GM23248 (cell line): ENCODE measurements around the gene PPM1L. TPM values are rescaled to one million over a fixed set of nuclear protein-coding genes. Genes with fewer than 3 reads are reported as not detected.

Experiments used
- DNase-seq: peaks from one replicate; pipeline ENCODE4 v3.0.0-alpha.2; 2015
- H2AFZ ChIP-seq: fragments of 200-600 bp; sonication (generic); 2 replicates; pipeline ENCODE4 v1.6.1; 2016; ENCODE audit warnings: antibody characterized with exemption
- H3F3A ChIP-seq: fragments of 200-600 bp; sonication (generic); 2 replicates; pipeline ENCODE4 v1.6.1; 2016; ENCODE audit warnings: mild to moderate bottlenecking, antibody characterized with exemption, mixed run types; ENCODE audit not compliant: insufficient read depth
- H3K27ac ChIP-seq: fragments of 200-600 bp; sonication (generic); 2 replicates; pipeline ENCODE4 v1.5.1; 2016; ENCODE audit warnings: mild to moderate bottlenecking
- H3K27me3 ChIP-seq: fragments of 200-600 bp; sonication (generic); replicated peaks from 2 replicates; pipeline ENCODE4 v1.6.1; 2016; ENCODE audit warnings: mild to moderate bottlenecking; ENCODE audit not compliant: insufficient read depth
- H3K36me3 ChIP-seq: fragments of 200-600 bp; sonication (generic); 2 replicates; pipeline ENCODE4 v1.6.1; 2016; ENCODE audit warnings: low read depth, mild to moderate bottlenecking
- H3K4me1 ChIP-seq: fragments of 200-600 bp; sonication (generic); 2 replicates; pipeline ENCODE4 v1.6.1; 2016; ENCODE audit warnings: mild to moderate bottlenecking; ENCODE audit not compliant: insufficient read depth
- H3K4me2 ChIP-seq: fragments of 200-600 bp; sonication (generic); one replicate; pipeline ENCODE4 v1.6.1; 2016; ENCODE audit warnings: mild to moderate bottlenecking; ENCODE audit not compliant: unreplicated experiment
- H3K4me3 ChIP-seq: fragments of 200-600 bp; sonication (generic); 2 replicates; pipeline ENCODE4 v1.5.1; 2016; ENCODE audit warnings: mild to moderate bottlenecking
- H3K79me2 ChIP-seq: fragments of 200-600 bp; sonication (generic); 2 replicates; pipeline ENCODE4 v1.6.1; 2016; ENCODE audit warnings: mild to moderate bottlenecking; ENCODE audit not compliant: insufficient read depth
- H3K9ac ChIP-seq: fragments of 200-600 bp; sonication (generic); 2 replicates; pipeline ENCODE4 v1.6.1; 2016; ENCODE audit warnings: mild to moderate bottlenecking
- H3K9me2 ChIP-seq: fragments of 200-600 bp; sonication (generic); 2 replicates; pipeline ENCODE4 v1.6.1; 2016; ENCODE audit warnings: mixed run types, mild to moderate bottlenecking, moderate library complexity; ENCODE audit not compliant: insufficient read depth
- H3K9me3 ChIP-seq: fragments of 200-600 bp; sonication (generic); one replicate; pipeline ENCODE4 v1.6.1; 2017; ENCODE audit warnings: low read depth
- H4K20me1 ChIP-seq: fragments of 200-600 bp; sonication (generic); 2 replicates; pipeline ENCODE4 v1.6.0; 2016; ENCODE audit not compliant: insufficient read depth
- EZH2 ChIP-seq: fragments of 200-600 bp; sonication (generic); IDR thresholded peaks from 2 replicates; pipeline ENCODE4 v1.6.1; 2018; ENCODE audit warnings: antibody characterized with exemption, mild to moderate bottlenecking; ENCODE audit not compliant: insufficient read depth, poor library complexity, severe bottlenecking
- EZH2phosphoT487 ChIP-seq: fragments of 200-600 bp; sonication (generic); IDR thresholded peaks from 2 replicates; pipeline ENCODE4 v1.6.1; 2018; ENCODE audit warnings: antibody characterized with exemption, moderate library complexity, mild to moderate bottlenecking, low read depth; ENCODE audit not compliant: insufficient read depth
- WGBS, 2 experiments: methylation state at CpG; one replicate each; pipeline ENCODE4 v1.1.6; 2015 to 2017; ENCODE audit warnings: low lambda C conversion rate in 2 of 2, low coverage in 1 of 2; ENCODE audit errors: missing lambda C conversion rate in 2 of 2; 5-methylcytosine and 5-hydroxymethylcytosine counted together
- in situ Hi-C: fragments of 300-500 bp; cut with MboI; formaldehyde crosslinking; loops from 2 replicates; pipeline ENCODE4 v1.15.0; 2020
- polyA plus RNA-seq: library from polyadenylated mRNA; unstranded; fragments of >200 nt; fragmentation: Nextera tagmentation; extraction: Ambion mirVana; gene quantifications from 2 replicates; pipeline ENCODE4 v1.2.1, GENCODE V29; 2016
- total RNA-seq: library from RNA; depleted of rRNA; stranded (reverse); fragments of >200 nt; shearing (Covaris generic); gene quantifications from 2 replicates; pipeline ENCODE4 v1.2.3, GENCODE V29; 2014

PPM1L gene
- total and polyA plus RNA-seq, 2 experiments from 2014 or later = under 0.01 to 0.26 TPM

- Histone ChIP-seq H2AFZ (no peak overlapping the region), H3K36me3 (no peaks in the 10 kb centered on the region), H3F3A (no peaks in the 10 kb centered on the region), H3K4me2 (no peak overlapping the region), H4K20me1 (no peaks in the 10 kb centered on the region), H3K27me3 (no peaks in the 10 kb centered on the region), H3K9me3 (no peaks in the 10 kb centered on the region), H3K27ac (no peak overlapping the region), H3K4me3 (no peak overlapping the region), H3K79me2 (no peaks in the 10 kb centered on the region), H3K9me2 (no peaks in the 10 kb centered on the region), H3K9ac (no peak overlapping the region), H3K4me1 (no peaks in the 10 kb centered on the region)
- in situ Hi-C loops = no loop called here
- 84 to 87% methylated on average over 4 of the region's 4 CpGs for WGBS, 2 experiments
- no peak for DNase-seq
- TF ChIP-seq EZH2 (no peak), EZH2phosphoT487 (no peak)
Observed at GRCh38 chr3:160886421-160886820, 130.4 kb downstream of the PPM1L start.

DNA sequence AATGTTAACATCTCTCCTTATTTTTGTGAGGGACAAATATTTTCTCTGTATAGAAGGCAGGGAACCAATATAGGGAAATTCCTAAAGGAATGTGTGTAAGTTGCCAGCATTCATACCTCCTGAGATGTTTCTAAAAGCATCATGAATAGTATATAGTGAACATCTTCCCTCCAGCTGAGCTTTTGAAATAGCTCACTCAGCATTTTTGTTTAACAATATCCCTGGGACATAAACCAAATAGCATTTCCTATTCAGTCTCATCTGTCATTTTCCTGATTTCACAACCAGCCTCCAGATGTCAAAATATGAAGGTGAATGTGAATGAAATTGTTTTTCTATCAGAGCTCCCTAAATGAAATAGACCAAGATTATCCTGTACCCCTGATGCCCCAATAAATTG, 137.2 kb downstream of the PPM1L start:
- in situ Hi-C loops = no loop called here
- no peaks in the 10 kb centered on the region for H3F3A ChIP-seq
- H3K27me3 ChIP-seq = no peaks in the 10 kb centered on the region

DNA sequence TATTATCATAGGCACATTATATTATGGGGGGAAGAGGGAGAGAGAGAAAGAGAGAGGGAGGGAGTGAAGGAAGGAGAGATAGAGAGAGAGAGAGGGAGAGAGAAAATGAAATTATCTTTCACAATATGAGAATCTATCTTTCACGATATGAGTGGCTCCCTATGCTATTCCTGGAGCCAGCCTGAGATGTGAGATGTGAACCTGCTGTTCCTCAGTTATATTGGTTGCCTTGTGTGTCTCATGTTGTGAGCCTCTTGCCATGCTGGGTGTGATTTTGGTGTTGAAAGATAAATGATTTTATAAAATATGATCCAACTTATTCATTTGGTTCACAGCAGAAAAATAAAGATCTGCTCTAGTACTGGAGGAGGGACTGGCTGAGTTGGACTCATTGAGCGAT, 148.7 kb downstream of the PPM1L start:
- Histone ChIP-seq H3K9ac (no peak overlapping the region), H3F3A (no peaks in the 10 kb centered on the region), H3K79me2 (no peaks in the 10 kb centered on the region), H2AFZ (no peak overlapping the region), H3K4me3 (no peak overlapping the region), H3K9me3 (no peaks in the 10 kb centered on the region), H3K4me1 (no peaks in the 10 kb centered on the region), H3K4me2 (no peak overlapping the region), H4K20me1 (no peaks in the 10 kb centered on the region), H3K27ac (no peak overlapping the region), H3K27me3 (no peaks in the 10 kb centered on the region), H3K36me3 (no peaks in the 10 kb centered on the region), H3K9me2 (no peaks in the 10 kb centered on the region)
- no peak for TF ChIP-seq EZH2phosphoT487
- no peak for TF ChIP-seq EZH2
- in situ Hi-C loops = no loop called here
- WGBS, 2 experiments = 41 to 42% methylated on average over 2 of the region's 2 CpGs
- no peak for DNase-seq

More for the DNA sequence above, 137.2 kb downstream of the PPM1L start:
- no peaks in the 10 kb centered on the region for H3K9me3 ChIP-seq
- H3K4me2 ChIP-seq = no peak overlapping the region
- H3K4me3 ChIP-seq = no peak overlapping the region
- H3K9me2 ChIP-seq = no peaks in the 10 kb centered on the region
- no peaks in the 10 kb centered on the region for H3K79me2 ChIP-seq
- H3K9ac ChIP-seq = no peak overlapping the region
- H3K4me1 ChIP-seq = no peaks in the 10 kb centered on the region
- no peaks in the 10 kb centered on the region for H4K20me1 ChIP-seq
- DNase-seq = no peak
- no peak overlapping the region for H3K27ac ChIP-seq
- H2AFZ ChIP-seq = no peak overlapping the region
- TF ChIP-seq EZH2phosphoT487 = no peak
- TF ChIP-seq EZH2 = no peak
- no peaks in the 10 kb centered on the region for H3K36me3 ChIP-seq

GRCh38 chr3:160906646-160907045, 150.6 kb downstream of the PPM1L start:
- Histone ChIP-seq H3F3A (no peaks in the 10 kb centered on the region), H3K27me3 (no peaks in the 10 kb centered on the region), H3K4me3 (no peak overlapping the region), H3K27ac (no peak overlapping the region), H3K36me3 (no peaks in the 10 kb centered on the region), H3K9me2 (no peaks in the 10 kb centered on the region), H3K79me2 (no peaks in the 10 kb centered on the region), H3K4me1 (no peaks in the 10 kb centered on the region), H3K4me2 (no peak overlapping the region), H3K9me3 (no peaks in the 10 kb centered on the region), H3K9ac (no peak overlapping the region), H4K20me1 (no peaks in the 10 kb centered on the region), H2AFZ (no peak overlapping the region)
- no peak for TF ChIP-seq EZH2
- no peak for TF ChIP-seq EZH2phosphoT487
- no peak for DNase-seq
- in situ Hi-C loops = no loop called here

DNA sequence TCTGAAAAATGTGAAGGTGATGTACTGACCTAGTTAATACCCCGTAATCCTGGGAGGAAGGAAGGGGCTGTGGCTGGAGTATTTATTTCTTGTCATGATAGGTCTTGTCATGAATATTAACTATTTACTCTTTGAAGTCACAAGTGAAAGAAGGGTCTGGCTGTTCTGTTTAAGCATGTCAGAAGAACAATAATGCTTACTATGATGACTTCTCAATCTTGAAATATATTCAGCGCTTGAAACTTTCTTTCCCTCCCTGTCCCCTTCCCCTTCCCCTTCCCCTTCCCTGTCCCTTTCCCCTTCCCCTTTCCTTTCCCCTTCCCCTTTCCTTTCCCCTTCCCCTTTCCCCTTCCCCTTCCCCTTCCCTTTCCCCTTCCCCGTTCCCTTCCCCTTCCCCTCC, 153.9 kb downstream of the PPM1L start:
- no peaks in the 10 kb centered on the region for H3K79me2 ChIP-seq
- no peaks in the 10 kb centered on the region for H3K4me1 ChIP-seq
- no peak overlapping the region for H2AFZ ChIP-seq
- H3K9ac ChIP-seq = no peak overlapping the region
- in situ Hi-C loops = no loop called here
- H3K4me3 ChIP-seq = no peak overlapping the region
- H3K4me2 ChIP-seq = no peak overlapping the region
- no peak overlapping the region for H3K27ac ChIP-seq
- WGBS, 2 experiments = 11 to 47% methylated on average over 2 to 3 of the region's 3 CpGs
- no peaks in the 10 kb centered on the region for H3K36me3 ChIP-seq
- H3K9me2 ChIP-seq = no peaks in the 10 kb centered on the region
- no peaks in the 10 kb centered on the region for H3K9me3 ChIP-seq
- TF ChIP-seq EZH2 = no peak
- no peak for TF ChIP-seq EZH2phosphoT487
- no peaks in the 10 kb centered on the region for H3K27me3 ChIP-seq
- H3F3A ChIP-seq = no peaks in the 10 kb centered on the region
- H4K20me1 ChIP-seq = no peaks in the 10 kb centered on the region
- DNase-seq = no peak
